Pancreas (tissue), 10 donors: ENCODE data around the gene CASP10. TPM values are rescaled to one million over a fixed set of nuclear protein-coding genes. Genes with fewer than 3 reads are reported as not detected.
"Not testable (repeated sequence)": the region's sequence is repeated elsewhere in the genome, so short reads cannot be mapped to it uniquely, and the experiment has no call there.

ENCODE experiments used
- ATAC-seq, 4 donors: fragments of 200-7000 bp; cut with Tn5 transposase; one replicate each; pipeline versions ENCODE4 v1.8.0 to v1.9.1; 2020; ENCODE audit warnings: mild to moderate bottlenecking in 4 of 4, moderate library complexity in 4 of 4
- DNase-seq, 6 donors: peaks; one replicate each; pipeline ENCODE4 v3.0.0-alpha.2; 2020
- FAIRE-seq: peaks from 2 replicates; lab custom pipeline; 2012; peaks lifted over from hg19 to GRCh38; lab: Jason Lieb, UNC
- H3K27ac ChIP-seq, 4 donors: fragments of 200-600 bp; sonication (generic); 1 replicate in 3 of 4; 2 replicates in 1 of 4; pipeline versions ENCODE4 v1.5.0 to v1.8.0; 2020
- H3K27me3 ChIP-seq, 4 donors: fragments of 200-600 bp; one replicate each; pipeline ENCODE4 v1.8.0; 2021
- H3K36me3 ChIP-seq, 3 donors: fragments of 200-600 bp; sonication (generic) in 1 of 3; one replicate each; pipeline versions ENCODE4 v1.5.0 to v1.8.0; 2020 to 2021
- H3K4me1 ChIP-seq, 3 donors: fragments of 200-600 bp; one replicate each; pipeline ENCODE4 v1.8.0; 2021
- H3K4me3 ChIP-seq, 4 donors: fragments of 200-600 bp; sonication (generic) in 2 of 4; one replicate each; pipeline versions ENCODE4 v1.5.0 to v1.8.0; 2020 to 2021
- H3K9me3 ChIP-seq, 4 donors: fragments of 200-600 bp; one replicate each; pipeline ENCODE4 v1.8.0; 2021
- CTCF ChIP-seq, 4 donors: fragments of 200-600 bp; sonication (generic) in 3 of 4; IDR thresholded peaks; one replicate each; pipeline versions ENCODE4 v1.5.0 to v1.8.0; 2021; ENCODE audit warnings: antibody characterized with exemption in 4 of 4
- WGBS, 2 donors: extraction: QIAGEN DNeasy Blood & Tissue Kit; methylation state at CpG; one replicate each; pipeline ENCODE4 v1.1.7; 2013; 5-methylcytosine and 5-hydroxymethylcytosine counted together
- intact Hi-C, 3 donors: fragments of 100-400 bp; cut with DNase I; formaldehyde crosslinking; loops; one replicate each; pipeline versions ENCODE4 v1.11.1 to v1.14.2; 2022
- polyA plus RNA-seq, 2 donors: library from polyadenylated mRNA; stranded (reverse); fragments of 200-250 nt; gene quantifications; one replicate each; pipeline ENCODE4 v1.2.3, GENCODE V29; 2013
- total RNA-seq, 6 donors: library from RNA; stranded (reverse); fragmentation: NEBNext Ultra II Directional in 4 of 6; extraction: Animal tissue kit (Norgen Biotek cat#: 25700) in 4 of 6; gene quantifications; one replicate each; pipeline versions ENCODE4 v1.2.1 to v1.2.4, GENCODE V29; 2021 to 2023
- donor health status: healthy with polysubstance abuse.
- donor health status: DM: no; HTN: no; CAD: no; lungs with moderate emphysema.
- donor health status: DM: no; HTN: no; CAD: no.
- donor health status: control.
- donor health status: control.
- donor health status: Bipolar disorder and iron deficiency.
- donor health status: DM: yes; HTN: yes; CAD: no.
- donor health status: DM: no; HTN: no; CAD: no.
- donor health status: DM: no; HTN: no; CAD: no.
- donor health status: DM: yes; HTN: yes; CAD: no.

Gene CASP10
- total and polyA plus RNA-seq, 8 donors = 3.0 to 11.7 (median 5.1) TPM

- intact Hi-C loops = loop anchor here in 1 of 3 donors (10.0 kb wide), 1 partner anchor 271 kb away; no protein-coding TSS in a partner anchor
- H3K4me3 ChIP-seq = no peak overlapping the region
- DNase-seq = peak in 1 of 6 donors; percentile 32
- no peak for FAIRE-seq
- no peaks in the 10 kb centered on the region for H3K27me3 ChIP-seq
- WGBS, 2 donors = 9 to 13% methylated on average over 5 to 6 of the region's 6 CpGs
- no peak for TF ChIP-seq CTCF (IDR thresholded peaks at IDR 0.05)
- no peaks in the 10 kb centered on the region for H3K36me3 ChIP-seq
- ATAC-seq = peak; percentile 19 to 49 (median 42)
- peaks cover 0 to 6% (median 6%) of the 10 kb centered on the region in 3 donors for H3K4me1 ChIP-seq
- peak overlapping the region in 2 of 4 donors; percentile 41 to 53 for H3K27ac ChIP-seq
- no peaks in the 10 kb centered on the region for H3K9me3 ChIP-seq
These were observed 6.9 kb upstream of the CASP10 start for GRCh38 chr2:201176081-201176481.

GRCh38 chr2:201180010-201180409, 2.9 kb upstream of the CASP10 start:
- DNase-seq (no peak), ATAC-seq (peak in 1 of 4 donors; percentile 5), FAIRE-seq (no peak)
- WGBS, 2 donors = 40 to 47% methylated on average over 3 of the region's 3 CpGs
- intact Hi-C loops = no loop called here
- TF ChIP-seq CTCF (IDR thresholded peaks at IDR 0.05) = no peak
- no peak overlapping the region for H3K4me3 ChIP-seq
- no peak overlapping the region for H3K27ac ChIP-seq
- H3K4me1 ChIP-seq = peaks cover 0 to 13% (median 10%) of the 10 kb centered on the region in 3 donors
- H3K36me3 ChIP-seq = no peaks in the 10 kb centered on the region
- H3K9me3 ChIP-seq = no peaks in the 10 kb centered on the region
- H3K27me3 ChIP-seq = no peaks in the 10 kb centered on the region

DNA sequence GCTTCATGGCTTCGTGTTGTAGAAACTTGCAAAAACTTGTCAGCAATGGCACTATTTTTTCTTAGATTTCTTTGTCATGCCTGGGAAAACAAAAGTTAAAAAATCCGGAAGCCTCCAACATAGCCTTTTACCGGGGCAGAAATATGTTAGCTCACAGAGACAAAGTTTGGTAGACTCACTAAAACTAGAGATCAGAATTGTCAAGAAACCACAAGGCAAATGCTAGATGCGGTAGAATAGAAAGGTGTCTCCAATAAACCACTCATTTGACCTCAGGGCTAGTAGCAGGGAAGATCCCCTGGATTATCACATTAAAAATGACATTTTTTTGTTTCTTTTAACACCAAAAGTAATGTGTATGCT, 405 bp downstream of the CASP10 start:
- intact Hi-C loops = no loop called here
- no peak for DNase-seq
- H3K27ac ChIP-seq = peak overlapping the region; percentile 25 to 79 (median 56)
- no peaks in the 10 kb centered on the region for H3K9me3 ChIP-seq
- peaks cover 0 to 3% (median 0%) of the 10 kb centered on the region in 3 donors for H3K36me3 ChIP-seq
- ATAC-seq = peak; percentile 15 to 31 (median 24)
- H3K4me3 ChIP-seq = peak overlapping the region; percentile 7 to 56 (median 30)
- 3 to 8% methylated on average over 4 of the region's 4 CpGs for WGBS, 2 donors
- peaks cover 0 to 11% (median 4%) of the 10 kb centered on the region in 3 donors for H3K4me1 ChIP-seq
- no peaks in the 10 kb centered on the region for H3K27me3 ChIP-seq
- no peak for FAIRE-seq
- no peak for TF ChIP-seq CTCF (IDR thresholded peaks at IDR 0.05)

DNA sequence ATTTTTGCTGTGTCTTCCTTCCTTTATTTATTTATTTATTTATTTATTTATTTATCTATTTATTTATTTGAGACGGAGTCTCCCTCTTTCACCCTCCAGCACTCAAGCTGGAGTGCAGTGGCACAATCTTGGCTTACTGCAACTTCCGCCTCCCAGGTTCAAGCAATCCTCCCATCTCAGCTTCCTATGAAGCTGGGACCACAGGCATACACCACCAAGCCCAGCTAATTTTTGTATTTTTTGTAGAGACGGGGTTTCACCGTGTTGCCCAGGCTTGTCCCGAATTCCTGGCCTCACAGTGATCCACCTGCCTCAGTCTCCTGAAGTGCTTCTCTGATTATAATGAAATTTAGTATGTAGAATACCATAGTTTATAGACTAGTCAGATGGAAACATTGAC, 894 bp downstream of the CASP10 start:
- Histone ChIP-seq H3K27ac (peak overlapping the region in 1 of 4 donors; percentile 79), H3K4me1 (peaks cover 0 to 11% (median 4%) of the 10 kb centered on the region in 3 donors), H3K4me3 (peak overlapping the region; percentile 7 to 56 (median 30))
- H3K27me3 ChIP-seq, FAIRE-seq, intact Hi-C loops, DNase-seq, H3K36me3 ChIP-seq, H3K9me3 ChIP-seq: not testable (repeated sequence)
- WGBS, 2 donors = 40 to 43% methylated on average over 5 of the region's 5 CpGs
- peak; percentile 28 to 73 (median 57) for ATAC-seq

- not testable (repeated sequence) for FAIRE-seq
These were observed 1.3 kb downstream of the CASP10 start for GRCh38 chr2:201184248-201184647.

GRCh38 chr2:201185863-201186262, 2.9 kb downstream of the CASP10 start:
- H3K27me3 ChIP-seq = no peaks in the 10 kb centered on the region
- no peak overlapping the region for H3K27ac ChIP-seq
- peaks cover 0 to 11% (median 4%) of the 10 kb centered on the region in 3 donors for H3K4me1 ChIP-seq
- no peak for TF ChIP-seq CTCF (IDR thresholded peaks at IDR 0.05)
- ATAC-seq = no peak
- DNase-seq = no peak
- 83 to 92% methylated on average over 4 of the region's 4 CpGs for WGBS, 2 donors
- FAIRE-seq = no peak
- intact Hi-C loops = no loop called here
- no peaks in the 10 kb centered on the region for H3K9me3 ChIP-seq
- H3K4me3 ChIP-seq = no peak overlapping the region
- peaks cover 0 to 3% (median 0%) of the 10 kb centered on the region in 3 donors for H3K36me3 ChIP-seq

More at GRCh38 chr2:201184248-201184647, 1.3 kb downstream of the CASP10 start:
- WGBS, 2 donors = 75 to 76% methylated on average over 6 of the region's 6 CpGs
- Histone ChIP-seq H3K4me3 (peak overlapping the region in 3 of 4 donors; percentile 7 to 56 (median 39)), H3K4me1 (peaks cover 0 to 11% (median 4%) of the 10 kb centered on the region in 3 donors)
- H3K36me3 ChIP-seq, H3K27me3 ChIP-seq, DNase-seq, H3K9me3 ChIP-seq, ATAC-seq, H3K27ac ChIP-seq, intact Hi-C loops: not testable (repeated sequence)
